GM11168 (cell line): ENCODE results near the gene DNAH14.
"Not testable (repeated sequence)": the region's sequence is repeated elsewhere in the genome, so short reads cannot be mapped to it uniquely, and the experiment has no call there.

Experiments used
- in situ Hi-C: fragments of 300-500 bp; cut with MboI; formaldehyde crosslinking; loops from one replicate; pipeline ENCODE4 v1.12.0; 2022; ENCODE audit warnings: low sequenced_read_pairs; ENCODE audit not compliant: unreplicated experiment

DNAH14 gene

DNA sequence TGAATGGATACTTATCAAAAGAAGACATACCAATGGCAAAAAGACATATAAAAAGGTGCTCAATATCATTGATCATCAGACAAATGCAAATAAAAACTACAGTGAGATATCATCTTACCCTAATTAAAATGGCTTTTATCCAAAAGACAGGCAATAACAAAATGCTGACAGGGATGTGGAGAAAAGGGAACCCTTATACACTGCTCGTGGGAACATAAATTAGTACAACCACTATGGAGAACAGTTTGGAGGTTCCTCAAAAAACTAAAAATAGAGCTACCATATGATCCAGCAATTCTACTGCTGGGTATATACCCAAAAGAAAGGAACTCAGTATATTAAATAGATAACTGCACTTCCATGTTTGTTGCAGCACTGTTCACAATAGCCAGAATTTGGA, 400.5 kb downstream of the DNAH14 start:
- in situ Hi-C loops, result not testable (repeated sequence)

DNA sequence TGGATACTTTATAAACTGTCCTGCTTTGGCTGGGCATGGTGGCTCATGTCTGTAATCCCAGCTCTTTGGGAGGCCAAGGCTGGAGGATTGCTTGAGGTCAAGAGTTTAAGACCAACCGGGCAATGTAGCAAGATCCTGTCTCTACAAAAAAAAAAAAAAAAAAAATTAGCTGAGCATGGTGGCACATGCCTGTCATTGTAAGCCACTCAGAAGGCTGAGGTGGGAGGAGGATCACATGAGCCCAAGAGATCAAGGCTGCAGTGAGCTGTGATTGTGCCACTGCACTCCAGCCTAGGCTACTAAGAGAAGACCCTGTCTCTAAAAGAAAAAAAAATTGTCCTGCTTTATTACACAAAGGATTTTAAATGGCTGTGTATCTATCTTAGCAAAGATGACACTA, 403.2 kb downstream of the DNAH14 start:
- in situ Hi-C loops, result no loop called here

DNA sequence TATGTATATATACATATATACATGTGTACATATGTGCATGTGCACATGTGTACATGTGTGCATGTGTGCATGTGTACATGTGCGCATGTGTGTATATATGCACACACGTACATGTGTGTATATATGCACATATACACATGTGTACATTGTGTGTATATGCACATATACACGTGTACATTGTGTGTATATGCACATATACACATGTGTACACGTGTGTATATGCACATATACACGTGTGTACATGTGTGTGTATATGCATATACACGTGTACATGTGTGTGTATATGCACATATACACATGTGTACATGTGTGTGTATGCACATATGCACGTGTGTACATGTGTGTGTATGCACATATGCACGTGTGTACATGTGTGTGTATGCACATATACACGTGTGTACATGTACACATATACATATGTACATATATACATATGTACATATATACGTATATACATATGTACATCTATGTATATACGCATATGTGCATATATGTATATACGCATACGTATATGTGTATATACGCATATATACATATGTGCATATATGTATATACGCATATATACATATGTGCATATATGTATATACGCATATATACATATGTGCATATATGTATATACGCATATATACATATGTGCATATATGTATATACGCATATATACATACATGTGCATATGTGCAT, 405.8 kb downstream of the DNAH14 start:
- in situ Hi-C loops, result not testable (repeated sequence)

DNA sequence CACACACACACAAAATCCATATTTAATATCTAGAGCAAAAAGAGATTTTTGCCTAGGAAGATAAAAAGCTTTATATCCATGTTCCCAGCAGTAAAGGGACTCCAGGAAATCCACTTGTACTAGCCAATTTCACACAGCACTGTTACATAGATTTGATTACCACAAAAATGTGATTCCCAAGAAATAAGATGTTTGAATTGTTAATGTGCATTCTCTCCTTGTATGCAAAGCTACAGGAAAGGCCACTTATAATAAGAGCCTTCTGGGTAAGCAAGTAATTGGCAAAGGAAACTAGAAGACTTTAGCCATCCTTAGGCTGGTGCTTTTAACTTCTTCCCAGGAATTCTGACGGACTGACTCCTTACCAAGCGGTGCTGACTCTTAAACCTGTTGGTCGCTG, 409.1 kb downstream of the DNAH14 start:
- in situ Hi-C loops, result no loop called here

DNA sequence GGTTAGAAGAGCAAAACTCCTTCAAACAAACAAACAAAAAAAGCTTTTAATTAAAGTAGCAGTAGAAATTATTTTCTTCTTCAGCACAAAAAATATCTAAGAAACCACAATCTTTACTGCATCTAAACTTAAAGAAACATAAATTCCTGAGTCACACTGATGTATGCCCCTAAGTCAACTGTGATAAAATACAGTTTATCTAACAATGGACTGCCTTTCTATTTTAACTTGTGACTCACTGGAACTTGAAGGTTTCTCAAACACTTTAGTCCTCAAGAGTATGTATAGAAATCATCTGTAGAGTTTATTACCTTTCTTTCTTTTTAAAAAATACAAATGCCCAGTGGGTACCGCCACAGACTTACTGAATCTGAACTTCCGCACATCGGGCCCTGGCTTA, 412.2 kb downstream of the DNAH14 start:
- in situ Hi-C loops, result no loop called here

DNA sequence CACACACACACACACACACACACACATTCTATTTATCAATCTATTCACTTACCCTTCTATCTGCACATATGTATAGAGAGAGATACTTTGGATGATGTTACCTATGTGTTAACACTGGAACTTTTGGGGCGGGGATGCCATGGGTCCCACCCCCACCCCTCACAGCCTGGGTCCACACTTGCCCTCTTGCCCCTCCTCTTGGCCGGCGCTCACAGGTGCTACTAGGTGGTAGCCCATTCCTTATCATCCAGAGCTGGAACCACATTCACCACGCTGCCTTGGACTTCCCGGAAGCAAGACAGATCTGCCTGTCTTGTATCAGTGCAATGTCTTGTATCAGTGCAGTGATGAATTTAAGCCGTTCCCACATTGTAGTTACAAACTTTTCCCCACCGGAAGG, 413.2 kb downstream of the DNAH14 start:
- in situ Hi-C loops, result no loop called here

DNA sequence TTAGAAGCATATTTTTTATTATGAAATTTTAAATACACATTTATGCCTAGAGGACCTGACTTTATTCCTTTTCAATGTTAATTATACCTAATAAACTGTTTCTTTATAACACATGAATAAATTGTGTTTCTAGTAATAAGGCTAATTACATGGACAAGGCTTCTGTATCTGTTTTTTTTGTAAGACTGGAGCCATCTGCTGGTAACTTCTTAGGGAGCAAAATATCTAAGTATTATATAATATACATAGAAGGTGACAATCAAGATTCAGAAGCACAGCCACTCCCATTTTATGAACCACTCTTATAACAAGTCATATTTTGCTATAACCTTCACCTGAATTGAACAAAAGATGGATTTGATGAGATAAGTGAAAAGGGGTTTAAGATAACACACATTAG, 414.1 kb downstream of the DNAH14 start:
- in situ Hi-C loops, result no loop called here

DNA sequence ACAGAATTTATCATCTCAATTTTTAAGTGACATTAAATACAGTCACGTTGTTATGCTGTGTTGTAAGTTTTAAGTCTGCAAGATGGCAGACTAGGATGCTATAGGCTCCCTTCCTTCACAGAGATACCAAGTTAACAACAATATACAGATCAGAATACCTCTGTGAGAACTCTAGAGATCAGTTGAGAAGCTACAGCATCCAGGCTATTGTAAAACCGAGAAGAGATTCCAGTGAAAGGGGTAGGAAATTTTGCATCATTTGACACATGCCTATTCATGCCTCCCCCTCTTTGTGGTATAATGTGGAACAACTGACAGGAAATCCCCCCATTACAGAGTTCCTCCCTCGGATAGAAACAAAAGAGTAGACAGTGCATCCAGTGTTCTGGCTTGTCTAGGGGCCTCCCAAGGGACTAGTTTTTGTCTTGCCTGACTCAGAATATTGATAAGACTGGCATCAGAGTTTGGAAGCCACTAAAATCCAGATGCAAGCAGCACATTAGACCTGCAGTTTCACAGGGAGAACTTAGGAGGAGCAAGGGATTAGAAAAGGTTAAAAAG, 417.7 kb downstream of the DNAH14 start:
- in situ Hi-C loops, result no loop called here

DNA sequence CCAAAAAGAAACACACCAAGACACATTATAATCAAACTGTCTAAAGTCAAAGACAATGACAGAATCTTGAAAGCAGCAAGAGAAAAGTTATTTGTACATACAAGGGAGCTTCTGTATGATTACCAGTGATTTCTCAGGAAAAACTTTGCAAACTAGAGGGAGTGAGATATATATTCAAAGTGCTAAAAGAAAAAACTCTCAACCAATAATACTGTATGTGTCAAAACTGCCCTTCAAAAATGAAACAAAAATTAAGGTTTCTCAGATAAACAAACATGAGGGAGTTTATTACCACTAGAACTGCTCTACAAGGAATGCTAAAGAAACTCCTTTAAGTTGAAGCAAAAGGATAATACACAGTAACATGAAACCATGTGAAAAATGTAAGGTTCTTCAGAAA, 418.9 kb downstream of the DNAH14 start:
- in situ Hi-C loops, result no loop called here

DNA sequence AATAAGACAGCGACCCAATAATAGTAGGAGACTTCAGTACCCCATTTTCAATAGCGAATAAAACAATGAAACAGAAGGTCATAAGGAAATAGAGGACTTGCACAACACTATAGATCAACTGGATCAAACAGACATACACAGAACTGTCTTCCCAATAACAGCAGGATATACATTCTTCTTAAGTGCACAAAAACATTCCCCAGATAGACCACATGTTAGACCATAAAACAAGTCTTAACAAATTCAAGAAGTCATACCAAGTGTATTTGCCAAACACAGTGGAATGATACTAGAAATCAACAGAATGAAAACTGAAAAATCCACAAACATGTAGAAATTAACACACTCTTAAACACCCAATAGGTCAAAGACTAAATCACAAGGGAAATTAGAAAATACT, 420.4 kb downstream of the DNAH14 start:
- in situ Hi-C loops, result no loop called here

DNA sequence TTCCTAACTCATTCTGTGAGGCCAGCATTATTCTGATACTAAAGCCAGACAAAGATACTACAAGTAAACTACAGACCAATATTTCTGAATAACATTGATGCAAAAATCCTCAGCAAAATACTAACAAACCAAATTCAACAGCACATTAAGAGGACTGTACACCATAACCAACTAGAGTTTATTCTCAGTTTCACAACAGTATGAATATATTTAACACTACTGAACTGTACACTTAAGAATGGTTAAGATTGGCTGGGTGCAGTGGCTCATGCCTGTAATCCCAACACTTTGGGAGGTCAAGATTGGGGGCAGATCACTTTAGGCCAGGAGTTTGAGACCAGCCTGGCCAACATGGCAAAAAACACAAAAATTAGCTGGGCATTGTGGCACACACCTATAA, 421.4 kb downstream of the DNAH14 start:
- in situ Hi-C loops, result no loop called here

DNA sequence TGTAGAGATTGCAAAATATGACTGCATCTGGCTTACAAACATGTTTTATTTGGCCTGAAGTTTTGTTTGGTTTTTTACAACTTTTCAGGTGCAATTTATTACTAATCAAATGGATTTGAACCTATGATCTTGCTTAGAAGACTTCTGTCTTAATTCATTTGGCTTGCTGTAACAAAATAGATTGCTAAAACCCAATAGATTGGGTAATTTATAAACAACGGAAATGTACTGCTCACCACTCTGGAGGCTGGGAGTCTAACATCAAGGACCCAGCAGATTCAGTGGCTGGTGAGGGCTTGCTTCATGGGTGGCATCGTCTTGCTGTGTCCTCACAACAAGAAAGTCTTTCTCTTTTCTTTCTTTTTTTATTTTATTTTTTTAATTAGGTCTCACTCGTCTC, 425.4 kb downstream of the DNAH14 start:
- in situ Hi-C loops, result no loop called here

DNA sequence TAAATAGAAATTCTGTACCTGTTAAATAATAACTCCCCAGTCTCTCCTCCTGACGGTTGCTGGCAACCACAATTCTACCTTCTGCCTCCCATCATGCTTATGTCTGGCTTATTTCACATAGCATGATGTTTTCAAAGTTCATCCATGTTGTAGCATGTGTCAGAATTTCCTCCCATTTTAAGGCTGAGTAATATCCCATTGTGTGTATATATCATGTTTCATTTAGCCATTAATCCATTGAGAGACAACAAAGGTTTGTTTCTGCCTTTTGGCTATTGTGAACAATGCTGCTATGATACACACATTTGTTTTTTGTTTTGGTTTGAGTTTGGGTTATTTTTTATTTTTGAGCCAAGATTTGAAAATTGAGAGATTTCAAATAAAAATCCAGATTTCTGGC, 426.4 kb downstream of the DNAH14 start:
- in situ Hi-C loops, result no loop called here

DNA sequence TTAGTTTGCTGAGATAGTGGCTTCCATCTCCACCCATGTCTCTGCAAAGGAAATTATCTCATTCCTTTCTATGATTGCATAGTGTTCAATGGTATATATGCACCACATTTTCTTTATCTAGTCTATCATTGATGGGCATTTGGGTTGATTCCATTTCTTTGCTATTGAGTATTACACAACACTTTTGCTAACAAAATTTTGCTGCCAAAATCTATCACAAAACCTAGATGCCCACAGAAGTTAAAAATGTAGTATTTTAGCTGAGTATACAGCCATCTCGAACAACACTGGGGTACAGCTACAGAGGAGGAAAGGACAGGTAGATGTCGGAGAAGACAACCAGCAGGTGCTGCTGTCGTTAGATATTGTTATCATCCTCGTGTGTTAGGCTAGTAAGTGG, 430.6 kb downstream of the DNAH14 start:
- in situ Hi-C loops, result no loop called here

DNA sequence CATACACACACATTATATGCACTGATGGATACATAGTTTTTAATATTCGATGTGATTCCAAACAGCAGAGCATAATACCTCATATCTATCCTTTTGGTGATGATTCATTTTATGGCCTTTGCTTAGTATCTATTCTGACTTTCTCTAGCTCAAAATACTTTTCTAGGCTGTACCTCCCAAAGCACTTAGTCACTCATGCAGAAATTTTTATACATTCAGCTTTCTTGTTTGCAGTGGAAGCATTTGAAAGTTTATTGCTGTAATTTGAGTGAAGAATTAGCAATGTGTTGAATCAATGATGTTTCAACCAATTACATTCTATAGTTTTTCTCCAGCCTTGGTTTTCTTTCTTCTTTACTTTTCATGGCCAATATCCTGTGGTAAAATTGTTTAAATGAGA, 431.7 kb downstream of the DNAH14 start:
- in situ Hi-C loops, result no loop called here

DNA sequence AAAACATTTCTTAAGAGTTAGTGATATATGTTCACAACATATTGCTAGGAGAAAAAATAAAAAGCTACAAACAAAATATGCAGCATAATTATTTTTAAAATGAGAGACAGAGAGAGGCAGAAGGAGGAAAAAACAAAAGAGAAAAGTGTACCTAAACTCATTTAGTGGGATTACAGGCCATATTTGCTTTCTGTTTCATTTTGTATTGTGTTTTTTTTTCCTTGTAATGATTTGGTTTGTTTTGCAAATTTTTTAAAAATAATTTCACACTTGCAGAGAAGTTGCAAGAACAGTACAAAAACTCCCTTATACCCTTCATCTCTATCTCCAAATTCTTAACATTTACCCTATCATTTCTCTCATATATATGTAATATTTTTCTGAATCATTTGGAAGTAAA, 433.3 kb downstream of the DNAH14 start:
- in situ Hi-C loops, result no loop called here

DNA sequence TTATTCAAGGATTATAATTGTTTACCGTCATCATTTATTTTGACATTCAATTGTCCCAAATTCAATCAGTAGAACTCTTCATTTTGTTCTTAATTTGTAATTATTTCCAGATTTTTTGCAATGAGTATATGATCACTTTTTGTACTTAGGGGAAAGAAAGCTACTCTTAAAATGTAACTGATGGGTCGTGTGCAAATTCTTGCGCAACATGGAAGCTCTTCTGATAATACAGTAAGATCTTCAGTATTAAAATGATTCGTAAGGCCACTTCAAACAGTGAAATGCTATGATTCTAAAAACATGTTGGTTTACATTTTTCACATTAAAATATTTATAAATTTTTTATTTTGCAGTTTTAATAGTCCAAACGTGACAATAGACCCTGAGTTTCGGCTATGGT, 435.0 kb downstream of the DNAH14 start:
- in situ Hi-C loops, result no loop called here

DNA sequence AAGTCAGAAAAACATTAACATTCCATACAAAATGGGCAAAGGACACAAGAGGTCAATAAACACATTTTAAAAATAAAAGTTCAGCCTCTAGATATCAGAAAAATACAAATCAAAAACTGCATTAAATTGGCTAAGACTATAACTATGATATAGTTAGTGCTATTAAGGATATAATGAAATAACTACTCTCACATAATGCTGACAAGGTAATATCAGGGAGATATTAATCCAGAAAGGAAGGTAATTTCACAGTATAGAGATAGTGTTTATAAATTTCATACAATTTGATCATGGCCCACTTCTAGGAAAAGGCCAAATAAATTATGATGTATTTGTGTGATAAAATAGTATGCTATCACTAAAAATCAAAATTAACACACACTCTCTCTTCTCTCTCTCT, 436.5 kb downstream of the DNAH14 start:
- in situ Hi-C loops, result no loop called here

DNA sequence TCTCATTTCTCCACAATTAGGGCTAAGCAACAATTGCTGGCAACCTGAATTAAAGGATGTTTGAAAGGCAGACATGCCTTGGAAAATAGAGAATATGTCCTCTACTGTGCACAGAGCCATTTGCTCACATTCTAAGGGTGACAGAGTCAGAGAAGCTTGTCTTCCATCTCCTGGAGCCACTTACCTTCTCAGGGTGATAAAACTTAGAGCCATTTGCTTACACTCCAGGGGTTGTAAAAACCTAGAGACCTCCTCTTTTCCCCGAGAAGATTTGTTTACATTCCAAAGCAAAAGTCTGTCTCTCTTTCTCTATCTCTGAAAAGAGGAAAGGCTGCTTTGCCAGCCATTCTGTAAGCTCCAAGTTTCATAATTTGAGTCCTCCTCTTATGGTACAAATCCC, 437.1 kb downstream of the DNAH14 start:
- in situ Hi-C loops, result no loop called here

DNA sequence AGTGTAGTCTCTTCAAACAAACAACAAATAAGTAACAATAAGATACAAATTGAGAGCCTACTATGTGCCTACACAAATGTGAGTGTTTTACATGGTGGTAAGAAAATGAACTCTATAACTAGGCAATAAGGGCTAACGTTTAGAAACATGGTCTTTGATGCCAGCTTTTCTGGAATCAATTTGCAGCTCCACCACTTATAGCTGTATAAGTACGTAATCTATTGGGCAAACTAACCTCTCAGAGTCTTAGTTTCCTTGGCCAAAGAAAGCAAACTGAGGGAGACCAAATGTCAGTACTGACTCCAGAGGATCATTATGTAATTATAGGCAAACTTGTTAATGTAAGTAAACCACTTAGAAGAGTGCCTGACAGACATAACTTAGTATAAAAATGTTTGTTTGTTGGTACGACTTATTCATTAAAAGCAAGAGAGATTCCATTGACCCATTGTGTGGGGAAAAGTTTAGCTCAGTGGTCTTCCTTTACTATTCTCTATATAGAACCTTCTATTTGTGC, 438.6 kb downstream of the DNAH14 start:
- in situ Hi-C loops, result no loop called here

DNA sequence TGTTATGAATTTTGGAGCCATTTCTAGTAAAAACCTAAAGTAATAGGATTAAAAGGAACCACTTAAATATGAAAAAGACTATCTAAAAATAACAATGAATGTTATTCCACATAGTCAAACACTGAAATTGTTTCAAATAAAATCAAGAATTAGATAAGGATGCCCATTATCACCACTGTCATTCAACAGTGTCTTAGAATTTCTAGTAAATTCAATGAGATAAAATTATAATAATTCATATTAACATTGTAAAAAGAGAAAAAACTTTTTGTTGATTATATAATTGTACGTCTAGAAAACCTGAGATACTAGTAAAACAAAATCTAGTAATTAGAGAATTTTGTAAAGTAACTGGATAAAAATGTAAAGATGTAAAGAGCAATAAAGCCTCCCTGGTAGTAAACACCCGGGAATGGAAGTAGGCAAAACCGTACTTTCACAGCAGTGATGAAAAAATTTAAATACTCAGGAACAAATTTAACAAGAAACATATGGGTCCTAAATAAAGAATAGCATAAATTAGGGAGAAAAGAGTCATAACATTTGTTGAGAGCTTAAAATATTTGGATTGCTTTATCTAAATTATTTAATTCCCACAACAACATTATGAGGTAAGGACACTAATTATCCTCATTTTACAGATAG, 442.0 kb downstream of the DNAH14 start:
- in situ Hi-C loops, result no loop called here

DNA sequence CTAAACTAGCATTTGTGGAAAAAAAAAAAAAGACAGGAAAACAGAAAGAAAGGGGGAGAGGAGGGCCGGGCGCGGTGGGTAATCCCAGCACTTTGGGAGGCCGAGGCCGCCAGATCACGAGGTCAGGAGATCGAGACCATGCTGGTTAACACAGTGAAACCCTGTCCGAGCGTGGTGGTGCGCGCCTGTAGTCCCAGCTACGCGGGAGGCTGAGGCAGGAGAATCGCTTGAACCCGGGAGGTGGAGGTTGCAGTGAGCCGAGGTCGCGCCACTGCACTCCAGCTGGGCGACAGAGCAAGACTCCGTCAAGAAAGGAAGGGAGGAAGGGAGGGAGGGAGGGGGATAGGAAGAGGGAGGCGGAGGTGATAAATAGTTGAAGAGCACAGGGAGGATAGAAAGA, 443.7 kb downstream of the DNAH14 start:
- in situ Hi-C loops, result no loop called here
